ENCODE data around the gene HMGA1.

The HMGA1 gene

DNA sequence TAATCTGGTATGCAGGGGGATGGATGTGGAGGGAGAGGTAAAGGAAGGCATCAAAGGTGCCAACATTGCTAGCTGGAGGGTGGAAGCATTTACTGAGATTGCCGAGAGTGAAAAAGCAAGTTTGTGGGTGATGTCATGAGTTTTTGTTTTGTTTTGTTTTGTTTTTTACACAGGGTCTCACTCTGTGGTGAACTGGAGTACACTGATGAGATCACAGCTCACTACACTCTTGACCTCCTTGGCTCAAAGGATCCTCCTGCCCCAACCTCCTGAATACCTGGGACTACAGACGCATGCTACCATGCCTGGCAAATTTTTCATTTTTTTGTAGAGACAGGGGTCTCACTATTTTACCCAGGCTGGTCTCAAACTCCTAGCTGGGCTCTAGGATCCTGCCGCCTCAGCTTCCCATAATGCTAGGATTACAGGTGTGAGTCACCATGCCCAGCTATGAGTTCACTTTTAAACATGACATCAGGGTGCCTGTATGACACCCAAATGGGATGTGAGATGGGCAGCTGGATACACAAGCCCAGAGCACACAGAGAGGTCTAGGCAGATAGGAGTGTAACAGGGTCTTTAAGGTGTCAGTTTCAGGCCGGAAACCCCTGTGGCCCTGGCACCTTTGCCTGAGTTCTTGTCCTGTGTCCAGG, 35.1 kb upstream of the HMGA1 start:
- TF ChIP-seq CTCF (conservative IDR thresholded peaks at IDR 0.05; ENCODE audit: low read depth, low read length), result no peak
- Histone ChIP-seq H3K79me2 (ENCODE audit: insufficient read depth, low read depth) (no peaks in the 10 kb centered on the region), H3K4me1 (ENCODE audit: low read depth, poor library complexity, severe bottlenecking) (no peaks in the 10 kb centered on the region), H4K20me1 (ENCODE audit: insufficient read depth) (no peaks in the 10 kb centered on the region), H3K9ac (no peak overlapping the region), H3K36me3 (ENCODE audit: insufficient read depth) (no peaks in the 10 kb centered on the region), H2AFZ (ENCODE audit: low read depth) (no peak overlapping the region), H3K4me2 (no peak overlapping the region), H3K27ac (no peak overlapping the region), H3K27me3 (ENCODE audit: insufficient read depth, low read depth) (no peaks in the 10 kb centered on the region), H3K4me3 (IDR thresholded peaks at IDR 0.05; ENCODE audit: insufficient read depth, low read depth, low read length) (no peak overlapping the region)

DNA sequence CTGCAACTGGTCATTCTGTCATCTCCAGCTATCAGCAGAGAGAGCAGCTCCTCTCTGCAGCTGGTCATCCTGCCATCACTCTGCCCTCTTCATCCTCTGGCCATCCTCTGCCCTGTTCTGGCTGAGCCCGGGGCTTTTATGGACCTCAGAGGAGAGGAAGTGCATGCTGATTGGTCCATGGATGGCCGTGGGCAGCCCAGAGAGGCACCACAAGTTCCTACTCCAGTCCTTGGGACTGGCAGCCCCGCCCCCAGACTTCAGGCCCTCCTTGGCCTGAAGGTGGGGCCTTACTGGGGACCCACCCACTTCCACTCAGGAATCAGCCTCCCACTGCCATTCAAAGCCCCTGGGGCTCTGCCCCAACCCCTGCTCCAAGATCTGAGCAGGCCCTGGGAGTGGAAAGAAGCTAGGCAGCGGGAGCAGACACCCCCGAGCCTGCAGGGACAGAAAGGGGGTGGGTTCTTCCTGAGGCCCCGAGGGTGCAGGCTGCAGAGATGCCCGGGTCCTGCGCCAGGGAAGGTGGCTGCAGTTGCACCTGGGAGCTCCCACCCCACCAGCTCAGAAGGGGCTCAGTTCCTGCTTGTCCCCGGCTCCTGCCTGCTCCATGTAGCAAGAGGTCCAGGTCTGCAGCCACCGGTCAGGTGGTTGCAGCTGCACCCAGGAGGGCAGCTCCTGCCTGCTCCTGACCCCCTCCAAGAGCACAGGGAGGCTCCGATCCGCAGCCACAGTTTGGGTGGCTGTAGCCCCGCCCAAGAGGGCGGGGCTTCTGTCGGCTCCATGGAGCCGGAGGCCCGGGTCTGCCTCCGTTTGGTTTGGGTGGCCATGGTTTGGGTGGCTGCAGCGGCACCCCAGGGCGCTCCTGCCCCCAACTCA, 34.1 kb upstream of the HMGA1 start:
- no peak overlapping the region for H2AFZ ChIP-seq (ENCODE audit: low read depth)
- H3K9ac ChIP-seq, result no peak overlapping the region
- no peaks in the 10 kb centered on the region for H3K27me3 ChIP-seq (ENCODE audit: insufficient read depth, low read depth)
- no peak overlapping the region for H3K27ac ChIP-seq
- no peak overlapping the region for H3K4me3 ChIP-seq (IDR thresholded peaks at IDR 0.05; ENCODE audit: insufficient read depth, low read depth, low read length)
- H3K4me2 ChIP-seq, result no peak overlapping the region
- no peaks in the 10 kb centered on the region for H3K4me1 ChIP-seq (ENCODE audit: low read depth, poor library complexity, severe bottlenecking)
- no peaks in the 10 kb centered on the region for H3K79me2 ChIP-seq (ENCODE audit: insufficient read depth, low read depth)
- no peaks in the 10 kb centered on the region for H3K36me3 ChIP-seq (ENCODE audit: insufficient read depth)
- TF ChIP-seq CTCF (conservative IDR thresholded peaks at IDR 0.05; ENCODE audit: low read depth, low read length), result no peak
- H4K20me1 ChIP-seq (ENCODE audit: insufficient read depth), result no peaks in the 10 kb centered on the region

- no peak overlapping the region for H3K27ac ChIP-seq
- no peaks in the 10 kb centered on the region for H3K36me3 ChIP-seq (ENCODE audit: insufficient read depth)
- no peaks in the 10 kb centered on the region for H3K27me3 ChIP-seq (ENCODE audit: insufficient read depth, low read depth)
- no peak overlapping the region for H3K9ac ChIP-seq
- H3K79me2 ChIP-seq (ENCODE audit: insufficient read depth, low read depth), result no peaks in the 10 kb centered on the region
- H4K20me1 ChIP-seq (ENCODE audit: insufficient read depth), result no peaks in the 10 kb centered on the region
- H3K4me2 ChIP-seq, result no peak overlapping the region
- no peaks in the 10 kb centered on the region for H3K4me1 ChIP-seq (ENCODE audit: low read depth, poor library complexity, severe bottlenecking)
- H2AFZ ChIP-seq (ENCODE audit: low read depth), result no peak overlapping the region
- H3K4me3 ChIP-seq (IDR thresholded peaks at IDR 0.05; ENCODE audit: insufficient read depth, low read depth, low read length), result no peak overlapping the region
- no peak for TF ChIP-seq CTCF (conservative IDR thresholded peaks at IDR 0.05; ENCODE audit: low read depth, low read length)
Measured at GRCh38 chr6:34204693-34205092, 32.0 kb upstream of the HMGA1 start.

DNA sequence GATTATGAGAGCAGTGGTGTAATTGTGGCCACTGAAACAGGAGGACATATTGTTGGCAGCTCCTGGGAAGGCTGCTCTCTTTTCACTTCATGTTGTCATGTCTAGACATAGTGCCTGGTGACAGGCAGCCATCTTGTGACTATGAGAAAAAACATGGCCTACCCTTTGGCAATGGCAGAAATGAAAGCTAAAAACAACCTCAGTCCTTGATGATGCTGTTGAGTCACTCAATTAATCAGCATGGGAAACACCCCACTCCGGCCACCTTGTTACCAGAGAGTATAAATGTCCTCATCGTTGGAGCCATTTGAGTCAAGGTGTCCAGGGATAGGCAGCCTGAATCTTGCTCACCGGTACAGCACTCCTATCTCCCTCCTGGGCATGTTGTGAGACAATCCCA, 31.2 kb upstream of the HMGA1 start:
- H3K36me3 ChIP-seq (ENCODE audit: insufficient read depth), result no peaks in the 10 kb centered on the region
- no peaks in the 10 kb centered on the region for H4K20me1 ChIP-seq (ENCODE audit: insufficient read depth)
- no peaks in the 10 kb centered on the region for H3K79me2 ChIP-seq (ENCODE audit: insufficient read depth, low read depth)
- H3K27ac ChIP-seq, result no peak overlapping the region
- no peak overlapping the region for H3K9ac ChIP-seq
- H3K27me3 ChIP-seq (ENCODE audit: insufficient read depth, low read depth), result no peaks in the 10 kb centered on the region
- H3K4me3 ChIP-seq (IDR thresholded peaks at IDR 0.05; ENCODE audit: insufficient read depth, low read depth, low read length), result no peak overlapping the region
- TF ChIP-seq CTCF (conservative IDR thresholded peaks at IDR 0.05; ENCODE audit: low read depth, low read length), result no peak
- no peak overlapping the region for H2AFZ ChIP-seq (ENCODE audit: low read depth)
- no peaks in the 10 kb centered on the region for H3K4me1 ChIP-seq (ENCODE audit: low read depth, poor library complexity, severe bottlenecking)
- H3K4me2 ChIP-seq, result no peak overlapping the region

Data from KMS-11 (cell line).